GM12878 (cell line): ENCODE measurements around the gene CCNY.

ENCODE experiments used
- ATF7 ChIP-seq: fragments of 450-650 bp; IDR thresholded peaks from 2 replicates; pipeline ENCODE4 v1.6.1; 2016; ENCODE audit warnings: low read depth, mild to moderate bottlenecking
- CBX5 ChIP-seq: sonication (generic); IDR thresholded peaks from 2 replicates; pipeline ENCODE4 v1.6.1; 2016; ENCODE audit warnings: low read depth, moderate library complexity, mild to moderate bottlenecking, inconsistent platforms
- CEBPZ ChIP-seq: fragments of 150-350 bp; IDR thresholded peaks from 2 replicates; pipeline ENCODE4 v1.6.1; 2016; ENCODE audit warnings: low read depth, low read length
- EED ChIP-seq: sonication (generic); IDR thresholded peaks from 2 replicates; pipeline ENCODE4 v1.6.1; 2016; ENCODE audit warnings: antibody characterized with exemption, low read depth
- EZH2 ChIP-seq: IDR thresholded peaks from 2 replicates; pipeline ENCODE4 v1.6.1; 2012; ENCODE audit warnings: low read depth, mild to moderate bottlenecking, control low read depth, inconsistent platforms, low read length, borderline replicate concordance; ENCODE audit not compliant: control insufficient read depth
- HCFC1 ChIP-seq: fragments of 150-350 bp; IDR thresholded peaks from 2 replicates; pipeline ENCODE4 v1.6.1; 2014; ENCODE audit warnings: low read length
- IRF3 ChIP-seq: fragments of 450-650 bp; IDR thresholded peaks from 2 replicates; pipeline ENCODE4 v1.6.1; 2014; ENCODE audit warnings: mild to moderate bottlenecking
- NFYB ChIP-seq: IDR thresholded peaks from 2 replicates; pipeline ENCODE4 v1.6.1; 2011; ENCODE audit warnings: low read depth, mild to moderate bottlenecking, low read length, improper control_type of control experiment, moderate library complexity; ENCODE audit not compliant: insufficient read depth
- POLR2A ChIP-seq: IDR thresholded peaks from 2 replicates; pipeline ENCODE4 v1.6.1; 2011; ENCODE audit warnings: low read depth, mild to moderate bottlenecking, low read length
- SIX5 ChIP-seq: IDR thresholded peaks from 2 replicates; pipeline ENCODE4 v1.6.1; 2011; ENCODE audit warnings: mild to moderate bottlenecking, low read depth, low read length, moderate library complexity; ENCODE audit not compliant: severe bottlenecking
- SREBF2 ChIP-seq: IDR thresholded peaks from 2 replicates; pipeline ENCODE4 v1.6.1; 2012; ENCODE audit warnings: mild to moderate bottlenecking, low read length
- TF ChIP-seq, protein P1 (sequence below): IDR thresholded peaks from 2 replicates; pipeline ENCODE4 v1.6.1; 2012; ENCODE audit warnings: low read depth, low read length, improper control_type of control experiment
- TF ChIP-seq, protein P2 (sequence below): fragments of 450-650 bp; IDR thresholded peaks from 2 replicates; pipeline ENCODE4 v1.6.1; 2017; ENCODE audit warnings: antibody characterized with exemption, mild to moderate bottlenecking, moderate library complexity

GRCh38 chr10:35588836-35589235 lies 252.5 kb downstream of the CCNY start:
- TF ChIP-seq, protein P1, sequence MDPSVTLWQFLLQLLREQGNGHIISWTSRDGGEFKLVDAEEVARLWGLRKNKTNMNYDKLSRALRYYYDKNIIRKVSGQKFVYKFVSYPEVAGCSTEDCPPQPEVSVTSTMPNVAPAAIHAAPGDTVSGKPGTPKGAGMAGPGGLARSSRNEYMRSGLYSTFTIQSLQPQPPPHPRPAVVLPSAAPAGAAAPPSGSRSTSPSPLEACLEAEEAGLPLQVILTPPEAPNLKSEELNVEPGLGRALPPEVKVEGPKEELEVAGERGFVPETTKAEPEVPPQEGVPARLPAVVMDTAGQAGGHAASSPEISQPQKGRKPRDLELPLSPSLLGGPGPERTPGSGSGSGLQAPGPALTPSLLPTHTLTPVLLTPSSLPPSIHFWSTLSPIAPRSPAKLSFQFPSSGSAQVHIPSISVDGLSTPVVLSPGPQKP, result no peak
- TF ChIP-seq, protein P2, sequence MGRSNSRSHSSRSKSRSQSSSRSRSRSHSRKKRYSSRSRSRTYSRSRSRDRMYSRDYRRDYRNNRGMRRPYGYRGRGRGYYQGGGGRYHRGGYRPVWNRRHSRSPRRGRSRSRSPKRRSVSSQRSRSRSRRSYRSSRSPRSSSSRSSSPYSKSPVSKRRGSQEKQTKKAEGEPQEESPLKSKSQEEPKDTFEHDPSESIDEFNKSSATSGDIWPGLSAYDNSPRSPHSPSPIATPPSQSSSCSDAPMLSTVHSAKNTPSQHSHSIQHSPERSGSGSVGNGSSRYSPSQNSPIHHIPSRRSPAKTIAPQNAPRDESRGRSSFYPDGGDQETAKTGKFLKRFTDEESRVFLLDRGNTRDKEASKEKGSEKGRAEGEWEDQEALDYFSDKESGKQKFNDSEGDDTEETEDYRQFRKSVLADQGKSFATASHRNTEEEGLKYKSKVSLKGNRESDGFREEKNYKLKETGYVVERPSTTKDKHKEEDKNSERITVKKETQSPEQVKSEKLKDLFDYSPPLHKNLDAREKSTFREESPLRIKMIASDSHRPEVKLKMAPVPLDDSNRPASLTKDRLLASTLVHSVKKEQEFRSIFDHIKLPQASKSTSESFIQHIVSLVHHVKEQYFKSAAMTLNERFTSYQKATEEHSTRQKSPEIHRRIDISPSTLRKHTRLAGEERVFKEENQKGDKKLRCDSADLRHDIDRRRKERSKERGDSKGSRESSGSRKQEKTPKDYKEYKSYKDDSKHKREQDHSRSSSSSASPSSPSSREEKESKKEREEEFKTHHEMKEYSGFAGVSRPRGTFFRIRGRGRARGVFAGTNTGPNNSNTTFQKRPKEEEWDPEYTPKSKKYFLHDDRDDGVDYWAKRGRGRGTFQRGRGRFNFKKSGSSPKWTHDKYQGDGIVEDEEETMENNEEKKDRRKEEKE, result no peak
- TF ChIP-seq CBX5, result no peak
- no peak for TF ChIP-seq EED
- TF ChIP-seq POLR2A, result no peak
- TF ChIP-seq HCFC1, result no peak
- TF ChIP-seq NFYB, result no peak
- no peak for TF ChIP-seq IRF3
- no peak for TF ChIP-seq SREBF2
- TF ChIP-seq CEBPZ, result no peak
- TF ChIP-seq SIX5, result no peak
- no peak for TF ChIP-seq EZH2
- no peak for TF ChIP-seq ATF7
